Testis (tissue), 3 donors: ENCODE results near the gene DMD. TPM values are rescaled to one million over a fixed set of nuclear protein-coding genes. Genes with fewer than 3 reads are reported as not detected.

ENCODE experiments used
- DNase-seq: peaks from one replicate; pipeline ENCODE4 v3.0.0-alpha.2; 2019
- H3K27ac ChIP-seq, 2 donors: fragments of 200-600 bp; sonication (generic); one replicate each; pipeline ENCODE4 v1.5.1; 2019
- H3K27me3 ChIP-seq: fragments of 200-600 bp; sonication (generic); one replicate; pipeline ENCODE4 v1.5.1; 2019
- H3K36me3 ChIP-seq: fragments of 200-600 bp; sonication (generic); one replicate; pipeline ENCODE4 v1.5.1; 2017; ENCODE audit warnings: low read depth; ENCODE audit errors: missing control alignments
- H3K4me1 ChIP-seq: fragments of 200-600 bp; sonication (generic); one replicate; pipeline ENCODE4 v1.5.1; 2019
- H3K4me3 ChIP-seq, 2 donors: fragments of 200-600 bp; sonication (generic); one replicate each; pipeline ENCODE4 v1.5.1; 2017 to 2019
- H3K9me3 ChIP-seq: fragments of 200-600 bp; sonication (generic); one replicate; pipeline ENCODE4 v1.5.1; 2017
- POLR2A ChIP-seq: fragments of 450-650 bp; IDR thresholded peaks from one replicate; pipeline ENCODE4 v1.6.1; 2017; ENCODE audit warnings: antibody characterized with exemption, mild to moderate bottlenecking, moderate library complexity
- WGBS, 2 donors: methylation state at CpG; one replicate each; pipeline ENCODE4 v1.1.5; 2018; 5-methylcytosine and 5-hydroxymethylcytosine counted together
- intact Hi-C: fragments of 100-400 bp; cut with DNase I; formaldehyde crosslinking; loops from one replicate; pipeline ENCODE4 v1.15.1; 2023; ENCODE audit warnings: low total_unique reads
- polyA plus RNA-seq: library from polyadenylated mRNA; stranded (reverse); fragments of 350-450 nt; fragmentation: Illumina TruSeq; extraction: RNeasy Lipid Tissue Mini Kit (QIAGEN cat#74804); gene quantifications from one replicate; pipeline ENCODE4 v1.2.3, GENCODE V29; 2014; ENCODE audit warnings: low read depth, low replicate concordance; ENCODE audit not compliant: insufficient read depth
- total RNA-seq, 2 donors: library from RNA; depleted of rRNA; stranded (reverse); fragments of >200 nt; gene quantifications; one replicate each; pipeline ENCODE4 v1.2.3, GENCODE V29; 2016
- TF ChIP-seq, protein P1 (sequence below), 3 experiments: fragments of 450-650 bp in 2 of 3; fragments of 200-600 bp in 1 of 3; sonication (generic) in 1 of 3; IDR thresholded peaks; one replicate each; pipeline ENCODE4 v1.5.1; 2016 to 2019; ENCODE audit warnings: antibody characterized with exemption in 3 of 3, mild to moderate bottlenecking in 2 of 3, moderate library complexity in 1 of 3

DMD gene
- total and polyA plus RNA-seq, 3 donors from 2014 or later: 11.3 to 34.1 (median 24.2) TPM

DNA sequence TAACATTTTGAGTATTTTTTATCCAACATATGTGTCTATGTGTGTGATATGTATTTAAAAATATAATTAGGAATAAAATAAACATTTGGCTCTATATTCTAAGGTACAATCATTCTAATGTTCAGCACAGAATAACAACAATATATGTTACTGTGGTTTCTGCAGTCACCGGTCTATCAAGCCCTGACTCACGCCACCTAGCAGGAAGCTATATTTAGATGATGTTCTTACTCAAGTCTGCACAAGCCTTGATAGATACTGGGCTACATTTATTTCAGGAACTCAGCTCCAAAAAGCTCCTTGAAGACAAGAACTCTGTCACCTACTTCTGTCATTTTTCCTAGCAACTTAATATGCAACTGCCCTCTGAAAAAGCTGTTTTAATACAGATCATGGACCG is 1987.5 kb downstream of the DMD start:
- Histone ChIP-seq H3K36me3 (no peaks in the 10 kb centered on the region), H3K9me3 (no peaks in the 10 kb centered on the region), H3K4me3 (no peak overlapping the region), H3K27ac (no peak overlapping the region), H3K27me3 (no peaks in the 10 kb centered on the region), H3K4me1 (no peaks in the 10 kb centered on the region)
- 83 to 89% methylated on average over 3 of the region's 3 CpGs for WGBS, 2 donors
- intact Hi-C loops: no loop called here
- TF ChIP-seq, protein P1, sequence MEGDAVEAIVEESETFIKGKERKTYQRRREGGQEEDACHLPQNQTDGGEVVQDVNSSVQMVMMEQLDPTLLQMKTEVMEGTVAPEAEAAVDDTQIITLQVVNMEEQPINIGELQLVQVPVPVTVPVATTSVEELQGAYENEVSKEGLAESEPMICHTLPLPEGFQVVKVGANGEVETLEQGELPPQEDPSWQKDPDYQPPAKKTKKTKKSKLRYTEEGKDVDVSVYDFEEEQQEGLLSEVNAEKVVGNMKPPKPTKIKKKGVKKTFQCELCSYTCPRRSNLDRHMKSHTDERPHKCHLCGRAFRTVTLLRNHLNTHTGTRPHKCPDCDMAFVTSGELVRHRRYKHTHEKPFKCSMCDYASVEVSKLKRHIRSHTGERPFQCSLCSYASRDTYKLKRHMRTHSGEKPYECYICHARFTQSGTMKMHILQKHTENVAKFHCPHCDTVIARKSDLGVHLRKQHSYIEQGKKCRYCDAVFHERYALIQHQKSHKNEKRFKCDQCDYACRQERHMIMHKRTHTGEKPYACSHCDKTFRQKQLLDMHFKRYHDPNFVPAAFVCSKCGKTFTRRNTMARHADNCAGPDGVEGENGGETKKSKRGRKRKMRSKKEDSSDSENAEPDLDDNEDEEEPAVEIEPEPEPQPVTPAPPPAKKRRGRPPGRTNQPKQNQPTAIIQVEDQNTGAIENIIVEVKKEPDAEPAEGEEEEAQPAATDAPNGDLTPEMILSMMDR (IDR thresholded peaks at IDR 0.05): no peak
- no peak for TF ChIP-seq POLR2A
- no peak for DNase-seq

GRCh38 chrX:31222946-31223345 is 1988.4 kb downstream of the DMD start:
- no peaks in the 10 kb centered on the region for H3K4me1 ChIP-seq
- H3K27ac ChIP-seq: no peak overlapping the region
- no peaks in the 10 kb centered on the region for H3K27me3 ChIP-seq
- H3K36me3 ChIP-seq: no peaks in the 10 kb centered on the region
- TF ChIP-seq POLR2A: no peak
- TF ChIP-seq, protein P1 (IDR thresholded peaks at IDR 0.05): no peak
- WGBS, 2 donors: 64 to 83% methylated on average over 6 of the region's 6 CpGs
- no peak for DNase-seq
- no peaks in the 10 kb centered on the region for H3K9me3 ChIP-seq
- intact Hi-C loops: no loop called here
- H3K4me3 ChIP-seq: no peak overlapping the region

- no peaks in the 10 kb centered on the region for H3K4me1 ChIP-seq
- no peak overlapping the region for H3K27ac ChIP-seq
- H3K36me3 ChIP-seq: no peaks in the 10 kb centered on the region
- H3K4me3 ChIP-seq: no peak overlapping the region
- WGBS, 2 donors: 61 to 82% methylated on average over 6 of the region's 6 CpGs
- no peak for DNase-seq
- intact Hi-C loops: no loop called here
- no peaks in the 10 kb centered on the region for H3K9me3 ChIP-seq
- TF ChIP-seq, protein P1 (IDR thresholded peaks at IDR 0.05): no peak
- no peak for TF ChIP-seq POLR2A
- H3K27me3 ChIP-seq: no peaks in the 10 kb centered on the region
Measured at GRCh38 chrX:31219174-31219573, 1992.2 kb downstream of the DMD start.

DNA sequence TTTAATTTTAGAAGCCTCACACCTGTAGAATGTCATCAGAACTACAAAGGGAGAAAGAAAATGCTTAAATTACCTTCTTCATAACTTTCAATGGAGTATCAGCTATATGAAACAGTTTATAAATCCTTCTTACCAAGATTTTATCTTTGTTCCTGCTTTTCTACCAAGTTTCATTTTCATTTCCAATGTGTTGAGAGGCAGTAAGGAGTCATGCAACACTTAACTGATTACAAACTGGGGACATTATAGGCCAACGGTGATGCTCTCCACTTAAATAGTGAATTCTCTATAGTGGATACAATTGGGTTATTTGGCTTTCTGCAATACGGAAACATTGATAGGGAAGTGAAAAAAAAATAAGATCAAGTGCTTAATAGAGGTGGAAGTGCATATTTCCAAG is 1994.3 kb downstream of the DMD start:
- H3K27me3 ChIP-seq: no peaks in the 10 kb centered on the region
- no peak overlapping the region for H3K27ac ChIP-seq
- H3K9me3 ChIP-seq: no peaks in the 10 kb centered on the region
- DNase-seq: no peak
- intact Hi-C loops: no loop called here
- no peaks in the 10 kb centered on the region for H3K4me1 ChIP-seq
- H3K4me3 ChIP-seq: no peak overlapping the region
- TF ChIP-seq, protein P1 (IDR thresholded peaks at IDR 0.05): no peak
- TF ChIP-seq POLR2A: no peak
- 29 to 44% methylated on average over 2 of the region's 2 CpGs for WGBS, 2 donors
- H3K36me3 ChIP-seq: no peaks in the 10 kb centered on the region

- no peak for DNase-seq
- Histone ChIP-seq H3K4me3 (no peak overlapping the region), H3K36me3 (no peaks in the 10 kb centered on the region), H3K27ac (no peak overlapping the region), H3K27me3 (no peaks in the 10 kb centered on the region), H3K9me3 (no peaks in the 10 kb centered on the region), H3K4me1 (no peaks in the 10 kb centered on the region)
- intact Hi-C loops: no loop called here
- 82 to 95% methylated on average over 5 to 7 of the region's 7 CpGs for WGBS, 2 donors
- TF ChIP-seq, protein P1 (IDR thresholded peaks at IDR 0.05): no peak
- no peak for TF ChIP-seq POLR2A
Measured at GRCh38 chrX:31215277-31215815, 1996.0 kb downstream of the DMD start.
